ENCODE results near the gene ZBTB7A.

Gene ZBTB7A

GRCh38 chr19:4045597-4046361 is 20.9 kb downstream of the ZBTB7A start:
- peaks cover 2 to 15% (median 8%) of the 10 kb centered on the region in 5 donors for H3K4me1 ChIP-seq (ENCODE audit: control insufficient read depth in 5 of 5, insufficient read depth in 5 of 5, low read length in 5 of 5)
- H3K4me3 ChIP-seq (ENCODE audit: low read depth in 1 of 5, low read length in 5 of 5): no peak overlapping the region
- H3K9me3 ChIP-seq (ENCODE audit: control insufficient read depth in 5 of 5, low read length in 5 of 5): no peaks in the 10 kb centered on the region
- peaks cover 0 to 50% (median 27%) of the 10 kb centered on the region in 5 donors for H3K36me3 ChIP-seq (ENCODE audit: control insufficient read depth in 5 of 5, insufficient read depth in 5 of 5, low read length in 5 of 5)
- H3K27me3 ChIP-seq (ENCODE audit: control insufficient read depth in 5 of 5, insufficient read depth in 4 of 5, low read length in 5 of 5): no peaks in the 10 kb centered on the region
- no peak overlapping the region for H3K9ac ChIP-seq (ENCODE audit: low read length in 5 of 5)
- H3K27ac ChIP-seq (ENCODE audit: low read depth, low read length): no peak overlapping the region

- Histone ChIP-seq H3K4me1 (ENCODE audit: control insufficient read depth in 5 of 5, insufficient read depth in 5 of 5, low read length in 5 of 5) (peaks cover 2 to 15% (median 8%) of the 10 kb centered on the region in 5 donors), H3K27me3 (ENCODE audit: control insufficient read depth in 5 of 5, insufficient read depth in 4 of 5, low read length in 5 of 5) (no peaks in the 10 kb centered on the region), H3K27ac (ENCODE audit: low read depth, low read length) (no peak overlapping the region), H3K36me3 (ENCODE audit: control insufficient read depth in 5 of 5, insufficient read depth in 5 of 5, low read length in 5 of 5) (peaks cover 0 to 49% (median 27%) of the 10 kb centered on the region in 5 donors), H3K9me3 (ENCODE audit: control insufficient read depth in 5 of 5, low read length in 5 of 5) (no peaks in the 10 kb centered on the region), H3K9ac (ENCODE audit: low read length in 5 of 5) (no peak overlapping the region), H3K4me3 (ENCODE audit: low read depth in 1 of 5, low read length in 5 of 5) (no peak overlapping the region)
Observed at GRCh38 chr19:4044990-4045465, 21.7 kb downstream of the ZBTB7A start.

GRCh38 chr19:4043966-4044715 is 22.6 kb downstream of the ZBTB7A start:
- Histone ChIP-seq H3K4me1 (ENCODE audit: control insufficient read depth in 5 of 5, insufficient read depth in 5 of 5, low read length in 5 of 5) (peaks cover 2 to 10% (median 8%) of the 10 kb centered on the region in 5 donors), H3K4me3 (ENCODE audit: low read depth in 1 of 5, low read length in 5 of 5) (no peak overlapping the region), H3K9me3 (ENCODE audit: control insufficient read depth in 5 of 5, low read length in 5 of 5) (no peaks in the 10 kb centered on the region), H3K9ac (ENCODE audit: low read length in 5 of 5) (no peak overlapping the region), H3K36me3 (ENCODE audit: control insufficient read depth in 5 of 5, insufficient read depth in 5 of 5, low read length in 5 of 5) (peaks cover 0 to 42% (median 20%) of the 10 kb centered on the region in 5 donors), H3K27ac (ENCODE audit: low read depth, low read length) (no peak overlapping the region), H3K27me3 (ENCODE audit: control insufficient read depth in 5 of 5, insufficient read depth in 4 of 5, low read length in 5 of 5) (no peaks in the 10 kb centered on the region)

- peaks cover 2 to 10% (median 8%) of the 10 kb centered on the region in 5 donors for H3K4me1 ChIP-seq (ENCODE audit: control insufficient read depth in 5 of 5, insufficient read depth in 5 of 5, low read length in 5 of 5)
- no peaks in the 10 kb centered on the region for H3K27me3 ChIP-seq (ENCODE audit: control insufficient read depth in 5 of 5, insufficient read depth in 4 of 5, low read length in 5 of 5)
- H3K36me3 ChIP-seq (ENCODE audit: control insufficient read depth in 5 of 5, insufficient read depth in 5 of 5, low read length in 5 of 5): peaks cover 0 to 38% (median 19%) of the 10 kb centered on the region in 5 donors
- no peak overlapping the region for H3K4me3 ChIP-seq (ENCODE audit: low read depth in 1 of 5, low read length in 5 of 5)
- no peak overlapping the region for H3K9ac ChIP-seq (ENCODE audit: low read length in 5 of 5)
- H3K9me3 ChIP-seq (ENCODE audit: control insufficient read depth in 5 of 5, low read length in 5 of 5): no peaks in the 10 kb centered on the region
- no peak overlapping the region for H3K27ac ChIP-seq (ENCODE audit: low read depth, low read length)
Observed at GRCh38 chr19:4043401-4043800, 23.3 kb downstream of the ZBTB7A start.

GRCh38 chr19:4042731-4043082 is 24.0 kb downstream of the ZBTB7A start:
- Histone ChIP-seq H3K9ac (ENCODE audit: low read length in 5 of 5) (peak overlapping the region in 1 of 5 donors; percentile 47), H3K36me3 (ENCODE audit: control insufficient read depth in 5 of 5, insufficient read depth in 5 of 5, low read length in 5 of 5) (peaks cover 0 to 36% (median 14%) of the 10 kb centered on the region in 5 donors), H3K4me1 (ENCODE audit: control insufficient read depth in 5 of 5, insufficient read depth in 5 of 5, low read length in 5 of 5) (peaks cover 2 to 10% (median 8%) of the 10 kb centered on the region in 5 donors), H3K9me3 (ENCODE audit: control insufficient read depth in 5 of 5, low read length in 5 of 5) (no peaks in the 10 kb centered on the region), H3K27me3 (ENCODE audit: control insufficient read depth in 5 of 5, insufficient read depth in 4 of 5, low read length in 5 of 5) (no peaks in the 10 kb centered on the region), H3K4me3 (ENCODE audit: low read depth in 1 of 5, low read length in 5 of 5) (no peak overlapping the region), H3K27ac (ENCODE audit: low read depth, low read length) (no peak overlapping the region)

- Histone ChIP-seq H3K27ac (ENCODE audit: low read depth, low read length) (no peak overlapping the region), H3K4me3 (ENCODE audit: low read depth in 1 of 5, low read length in 5 of 5) (no peak overlapping the region), H3K9ac (ENCODE audit: low read length in 5 of 5) (no peak overlapping the region), H3K9me3 (ENCODE audit: control insufficient read depth in 5 of 5, low read length in 5 of 5) (no peaks in the 10 kb centered on the region), H3K36me3 (ENCODE audit: control insufficient read depth in 5 of 5, insufficient read depth in 5 of 5, low read length in 5 of 5) (peaks cover 0 to 41% (median 19%) of the 10 kb centered on the region in 5 donors), H3K27me3 (ENCODE audit: control insufficient read depth in 5 of 5, insufficient read depth in 4 of 5, low read length in 5 of 5) (no peaks in the 10 kb centered on the region), H3K4me1 (ENCODE audit: control insufficient read depth in 5 of 5, insufficient read depth in 5 of 5, low read length in 5 of 5) (peaks cover 2 to 10% (median 8%) of the 10 kb centered on the region in 5 donors)
Observed at GRCh38 chr19:4042064-4042730, 24.5 kb downstream of the ZBTB7A start.

GRCh38 chr19:4038661-4039423 is 27.9 kb downstream of the ZBTB7A start:
- Histone ChIP-seq H3K27me3 (ENCODE audit: control insufficient read depth in 5 of 5, insufficient read depth in 4 of 5, low read length in 5 of 5) (no peaks in the 10 kb centered on the region), H3K27ac (ENCODE audit: low read depth, low read length) (no peak overlapping the region), H3K4me3 (ENCODE audit: low read depth in 1 of 5, low read length in 5 of 5) (no peak overlapping the region), H3K4me1 (ENCODE audit: control insufficient read depth in 5 of 5, insufficient read depth in 5 of 5, low read length in 5 of 5) (peaks cover 2 to 10% (median 8%) of the 10 kb centered on the region in 5 donors), H3K9ac (ENCODE audit: low read length in 5 of 5) (no peak overlapping the region), H3K9me3 (ENCODE audit: control insufficient read depth in 5 of 5, low read length in 5 of 5) (no peaks in the 10 kb centered on the region), H3K36me3 (ENCODE audit: control insufficient read depth in 5 of 5, insufficient read depth in 5 of 5, low read length in 5 of 5) (peaks cover 0 to 63% (median 47%) of the 10 kb centered on the region in 5 donors)

- Histone ChIP-seq H3K4me1 (ENCODE audit: control insufficient read depth in 5 of 5, insufficient read depth in 5 of 5, low read length in 5 of 5) (peaks cover 2 to 10% (median 8%) of the 10 kb centered on the region in 5 donors), H3K9ac (ENCODE audit: low read length in 5 of 5) (no peak overlapping the region), H3K27me3 (ENCODE audit: control insufficient read depth in 5 of 5, insufficient read depth in 4 of 5, low read length in 5 of 5) (no peaks in the 10 kb centered on the region), H3K36me3 (ENCODE audit: control insufficient read depth in 5 of 5, insufficient read depth in 5 of 5, low read length in 5 of 5) (peaks cover 0 to 71% (median 53%) of the 10 kb centered on the region in 5 donors), H3K9me3 (ENCODE audit: control insufficient read depth in 5 of 5, low read length in 5 of 5) (no peaks in the 10 kb centered on the region), H3K4me3 (ENCODE audit: low read depth in 1 of 5, low read length in 5 of 5) (no peak overlapping the region), H3K27ac (ENCODE audit: low read depth, low read length) (no peak overlapping the region)
Observed at GRCh38 chr19:4038057-4038456, 28.6 kb downstream of the ZBTB7A start.

- Histone ChIP-seq H3K36me3 (ENCODE audit: control insufficient read depth in 5 of 5, insufficient read depth in 5 of 5, low read length in 5 of 5) (peaks cover 0 to 76% (median 58%) of the 10 kb centered on the region in 5 donors), H3K9ac (ENCODE audit: low read length in 5 of 5) (no peak overlapping the region), H3K27ac (ENCODE audit: low read depth, low read length) (no peak overlapping the region), H3K4me3 (ENCODE audit: low read depth in 1 of 5, low read length in 5 of 5) (no peak overlapping the region), H3K9me3 (ENCODE audit: control insufficient read depth in 5 of 5, low read length in 5 of 5) (no peaks in the 10 kb centered on the region), H3K27me3 (ENCODE audit: control insufficient read depth in 5 of 5, insufficient read depth in 4 of 5, low read length in 5 of 5) (no peaks in the 10 kb centered on the region), H3K4me1 (ENCODE audit: control insufficient read depth in 5 of 5, insufficient read depth in 5 of 5, low read length in 5 of 5) (peaks cover 1 to 5% (median 4%) of the 10 kb centered on the region in 5 donors)
Observed at GRCh38 chr19:4037301-4037949, 29.3 kb downstream of the ZBTB7A start.
